SU-DHL-6 (cell line): ENCODE data around the gene C6orf62.
"Not testable (repeated sequence)": the region's sequence is repeated elsewhere in the genome, so short reads cannot be mapped to it uniquely, and the experiment has no call there.

Experiments
- CTCF ChIP-seq: fragments of 200-600 bp; sonication (generic); IDR thresholded peaks from one replicate; pipeline ENCODE4 v1.5.1; 2017; ENCODE audit warnings: antibody characterized with exemption, mild to moderate bottlenecking, low read length, moderate library complexity; ENCODE audit not compliant: insufficient read depth, poor library complexity, severe bottlenecking
- EZH2phosphoT487 ChIP-seq: fragments of 200-600 bp; sonication (generic), shearing (Covaris generic); conservative IDR thresholded peaks from 2 replicates; pipeline ENCODE4 v1.6.1; 2018; ENCODE audit warnings: mild to moderate bottlenecking, antibody characterized with exemption, low read length, moderate library complexity, mixed read lengths

GRCh38 chr6:24764833-24765828 lies 46.2 kb upstream of the C6orf62 start:
- not testable (repeated sequence) for TF ChIP-seq CTCF, EZH2phosphoT487
